GM18502 (cell line): ENCODE measurements around the gene SRL.

Experiments
- ATAC-seq: cut with Tn5 transposase; IDR thresholded peaks from one replicate; pipeline ENCODE4 v1.9.1; 2021; ENCODE audit warnings: mild to moderate bottlenecking; ENCODE audit not compliant: unreplicated experiment, poor library complexity

SRL gene

GRCh38 chr16:4241928-4242283, at the start of gene SRL:
Gene SRL (minus strand): TSS chr16:4242080. CDS start chr16:4242067, 13 bp downstream.
- no peak for ATAC-seq

- no peak for ATAC-seq
These were observed 48.5 kb upstream of the SRL start for GRCh38 chr16:4290236-4290830.

- ATAC-seq: peak; percentile 83
These were observed 46.5 kb upstream of the SRL start for GRCh38 chr16:4288148-4288921.

- no peak for ATAC-seq
These were observed 43.3 kb upstream of the SRL start for GRCh38 chr16:4285167-4285566.

GRCh38 chr16:4283939-4284338, 42.1 kb upstream of the SRL start:
- no peak for ATAC-seq

DNA sequence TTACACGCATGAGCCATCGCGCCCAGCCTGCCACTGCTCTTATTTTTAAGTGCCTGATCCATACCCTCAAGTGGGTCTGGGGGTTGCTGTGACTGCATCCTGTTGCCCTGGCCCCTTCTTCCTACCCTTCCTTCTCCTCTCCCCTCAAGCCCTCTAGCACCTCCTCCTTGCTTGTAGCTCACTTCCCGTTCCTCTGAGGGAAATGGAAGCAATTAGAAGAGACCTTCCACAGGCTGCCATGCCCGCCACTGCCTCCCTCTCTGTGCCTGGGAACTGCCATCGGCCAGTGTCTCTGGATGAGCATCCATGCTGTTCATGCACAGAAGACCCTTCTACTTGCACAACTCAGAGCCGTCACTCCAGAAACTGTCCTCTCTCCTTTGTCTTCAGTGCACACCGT, 41.6 kb upstream of the SRL start:
- ATAC-seq: no peak

DNA sequence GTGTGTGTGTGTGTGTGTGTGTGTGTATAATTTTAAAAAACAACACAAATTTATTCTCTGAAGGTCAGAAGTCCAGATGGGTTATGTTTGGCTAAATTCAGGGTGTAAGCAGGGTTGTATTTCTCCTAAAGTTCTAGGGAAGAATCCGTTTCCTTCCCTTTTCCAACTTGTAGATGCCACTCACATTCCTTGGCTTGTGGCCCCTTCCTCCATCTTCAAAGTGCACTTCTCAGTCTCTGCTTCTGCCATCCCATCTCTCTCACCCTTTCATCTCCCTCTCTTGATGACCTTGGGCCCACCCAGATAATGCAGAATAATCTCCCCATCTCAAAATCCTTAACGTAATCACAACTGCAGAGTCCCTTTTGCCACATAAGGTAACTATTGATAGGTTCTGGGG, 38.7 kb upstream of the SRL start:
- ATAC-seq: no peak

- no peak for ATAC-seq
These were observed 36.2 kb upstream of the SRL start for GRCh38 chr16:4277987-4278513.

GRCh38 chr16:4275861-4276260, 34.0 kb upstream of the SRL start:
- no peak for ATAC-seq

- ATAC-seq: no peak
These were observed 32.0 kb upstream of the SRL start for GRCh38 chr16:4273858-4274311.

- ATAC-seq: no peak
These were observed 30.5 kb upstream of the SRL start for GRCh38 chr16:4272114-4272956.

GRCh38 chr16:4271176-4272113, 29.6 kb upstream of the SRL start:
- peak; percentile 69 for ATAC-seq

DNA sequence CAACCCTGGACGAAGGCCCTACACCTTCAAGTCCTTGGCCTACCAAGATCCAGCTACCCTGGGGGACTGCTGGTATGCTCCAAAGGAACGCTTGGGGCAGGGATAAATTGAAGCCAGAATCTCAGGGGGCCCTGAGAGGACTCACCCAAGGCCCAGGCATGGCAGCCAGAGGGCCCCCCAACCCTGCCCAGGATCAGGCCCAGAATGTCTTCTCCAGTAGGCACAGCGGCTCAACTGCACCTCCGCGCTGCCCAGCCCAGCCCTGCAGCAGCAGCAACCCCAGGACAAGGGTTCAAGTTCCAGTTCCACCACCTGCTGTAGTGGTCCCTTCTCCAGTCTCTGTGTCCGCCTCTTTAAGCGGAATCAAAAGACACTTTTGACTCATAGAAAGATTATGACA, 28.7 kb upstream of the SRL start:
- ATAC-seq: no peak

DNA sequence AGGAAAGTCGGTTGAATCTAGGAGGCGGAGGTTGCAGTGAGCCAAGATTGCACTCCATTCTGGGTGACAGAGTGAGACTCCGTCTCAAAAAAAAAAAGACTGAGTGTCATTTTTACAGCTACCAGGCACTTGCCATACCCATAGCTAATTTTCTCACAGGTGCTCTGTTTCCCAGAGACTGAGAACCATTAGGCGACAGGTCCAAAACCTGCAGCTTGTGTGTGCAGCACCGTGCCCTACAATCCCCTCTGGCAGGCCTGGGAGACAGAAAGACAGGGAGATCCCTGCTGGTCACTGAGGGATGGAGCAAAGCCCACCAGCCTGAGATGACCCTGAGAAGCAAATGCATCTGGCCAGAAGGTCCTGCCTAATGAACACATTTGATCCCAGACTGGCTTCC, 28.2 kb upstream of the SRL start:
- ATAC-seq: no peak

GRCh38 chr16:4266372-4266771, 24.5 kb upstream of the SRL start:
- no peak for ATAC-seq

DNA sequence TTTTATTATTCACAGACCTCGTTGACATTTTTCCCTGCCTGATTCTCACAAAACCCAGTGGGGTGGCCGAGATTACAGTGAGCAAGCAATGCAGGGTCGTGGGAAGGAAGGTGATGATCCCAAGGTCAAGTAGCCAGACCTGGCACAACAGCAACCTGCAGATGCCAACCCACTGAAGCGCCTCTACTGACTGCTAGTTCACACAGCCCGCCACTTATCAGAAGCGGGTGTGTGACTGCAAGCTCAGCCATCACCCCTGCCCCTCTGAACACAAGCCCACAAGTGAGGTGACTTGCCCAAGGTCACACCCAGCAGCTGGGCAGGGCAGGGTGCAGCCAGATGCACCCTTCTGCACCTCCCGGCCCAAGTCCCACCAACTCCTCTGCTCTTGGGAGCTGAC, 23.8 kb upstream of the SRL start:
- ATAC-seq: no peak

GRCh38 chr16:4264546-4264945, 22.7 kb upstream of the SRL start:
- no peak for ATAC-seq

DNA sequence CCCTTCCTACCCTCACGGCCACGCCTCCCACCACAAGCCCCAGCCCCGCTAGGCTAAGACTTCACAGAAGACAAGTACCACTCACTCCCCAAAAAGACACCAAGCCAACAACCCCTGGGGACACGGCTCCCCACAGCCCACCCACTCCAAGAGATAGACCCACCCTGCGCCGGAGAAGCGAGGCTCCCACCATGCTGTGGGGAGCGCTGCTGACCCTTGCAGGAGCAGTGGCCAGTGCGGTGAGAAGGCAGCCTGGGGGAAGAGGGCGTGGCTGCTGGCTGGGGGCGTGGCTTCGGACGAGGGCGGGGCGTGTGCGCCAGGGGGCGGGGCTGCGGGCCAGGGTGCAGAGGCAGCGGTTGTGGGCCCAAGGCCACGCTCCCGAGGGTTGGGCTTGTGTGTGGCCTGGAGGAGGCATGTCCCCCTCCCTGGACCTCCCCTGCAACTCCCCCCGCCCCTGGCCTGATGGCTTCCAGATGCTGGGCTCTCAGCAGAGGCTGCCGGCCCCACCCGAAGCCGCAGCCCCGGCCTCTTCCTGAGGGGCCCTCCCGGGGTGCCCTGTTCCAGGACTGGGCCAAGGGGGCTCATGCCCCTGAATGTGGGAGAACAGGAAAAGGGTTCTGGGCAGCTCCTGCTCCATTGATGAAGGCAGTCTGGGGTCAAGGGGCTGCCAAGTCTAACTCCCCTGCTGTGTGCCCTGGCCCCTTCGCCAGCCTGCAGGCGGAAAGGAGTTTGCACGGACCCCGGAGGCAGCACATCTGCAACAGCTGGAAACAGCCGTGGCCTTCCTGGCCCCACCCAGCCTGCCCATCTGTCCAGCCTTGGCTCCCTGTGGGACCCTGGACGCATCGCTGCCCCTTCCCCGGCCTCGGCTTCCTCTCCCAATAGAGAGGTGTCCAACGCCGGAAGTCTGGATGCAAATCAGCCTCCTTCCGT, 21.9 kb upstream of the SRL start:
- ATAC-seq: no peak

GRCh38 chr16:4262303-4262835, 20.5 kb upstream of the SRL start:
- ATAC-seq: no peak
